Ramos (cell line): ENCODE results near the gene RNF148.

Experiments used
- in situ Hi-C: fragments of 300-500 bp; cut with MboI; formaldehyde crosslinking; loops from one replicate; pipeline ENCODE4 v1.14.3; 2022; ENCODE audit warnings: low sequenced_read_pairs; ENCODE audit not compliant: unreplicated experiment

The RNF148 gene, protein sequence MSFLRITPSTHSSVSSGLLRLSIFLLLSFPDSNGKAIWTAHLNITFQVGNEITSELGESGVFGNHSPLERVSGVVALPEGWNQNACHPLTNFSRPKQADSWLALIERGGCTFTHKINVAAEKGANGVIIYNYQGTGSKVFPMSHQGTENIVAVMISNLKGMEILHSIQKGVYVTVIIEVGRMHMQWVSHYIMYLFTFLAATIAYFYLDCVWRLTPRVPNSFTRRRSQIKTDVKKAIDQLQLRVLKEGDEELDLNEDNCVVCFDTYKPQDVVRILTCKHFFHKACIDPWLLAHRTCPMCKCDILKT

GRCh38 chr7:122702872-122703510 lies at the start of gene RNF148:
Gene RNF148 (minus strand): TSS chr7:122702922. CDS start chr7:122702750, 172 bp downstream.
- in situ Hi-C loops, result no loop called here

GRCh38 chr7:122750389-122750788 lies 47.7 kb upstream of the RNF148 start:
- in situ Hi-C loops, result no loop called here

GRCh38 chr7:122748195-122748594 lies 45.5 kb upstream of the RNF148 start:
- in situ Hi-C loops, result no loop called here

GRCh38 chr7:122746948-122747347 lies 44.2 kb upstream of the RNF148 start:
- in situ Hi-C loops, result no loop called here

DNA sequence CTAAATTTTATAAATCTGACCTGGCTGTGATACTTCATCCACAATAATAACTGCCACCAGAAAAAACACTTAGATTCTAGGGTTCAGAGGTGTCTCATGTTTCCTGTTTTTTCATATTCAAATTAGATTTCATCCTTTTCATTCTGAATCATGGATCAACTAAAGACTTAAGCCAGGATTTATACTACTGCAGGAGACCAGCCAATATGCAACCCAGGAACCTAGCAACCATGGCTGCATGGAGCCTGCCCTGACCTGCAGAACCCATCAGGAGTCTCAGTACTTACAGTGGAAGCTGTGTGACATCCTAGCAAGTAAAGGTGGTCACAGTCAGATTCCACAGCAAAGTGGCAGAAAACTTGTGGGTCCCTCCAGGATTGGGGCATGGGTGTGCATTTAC lies 40.5 kb upstream of the RNF148 start:
- in situ Hi-C loops, result no loop called here

DNA sequence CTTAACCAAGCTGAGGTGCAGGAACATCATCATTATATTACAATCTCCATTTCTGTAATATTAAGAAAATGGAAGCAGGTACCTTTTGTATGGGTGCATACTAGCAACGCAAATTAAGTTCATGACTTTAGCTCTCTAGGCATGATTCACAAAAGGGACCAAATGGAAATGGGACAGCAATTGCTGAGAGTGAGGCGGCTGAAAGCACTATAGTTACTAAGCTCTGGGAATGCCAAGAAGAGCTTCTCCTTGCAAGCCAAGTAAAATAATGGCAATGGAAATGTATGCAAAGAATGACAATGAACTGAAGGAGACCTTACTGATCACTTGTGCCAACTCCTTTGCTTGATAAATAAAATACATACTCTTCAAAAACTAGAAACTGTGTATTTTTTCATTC lies 36.2 kb upstream of the RNF148 start:
- in situ Hi-C loops, result no loop called here

DNA sequence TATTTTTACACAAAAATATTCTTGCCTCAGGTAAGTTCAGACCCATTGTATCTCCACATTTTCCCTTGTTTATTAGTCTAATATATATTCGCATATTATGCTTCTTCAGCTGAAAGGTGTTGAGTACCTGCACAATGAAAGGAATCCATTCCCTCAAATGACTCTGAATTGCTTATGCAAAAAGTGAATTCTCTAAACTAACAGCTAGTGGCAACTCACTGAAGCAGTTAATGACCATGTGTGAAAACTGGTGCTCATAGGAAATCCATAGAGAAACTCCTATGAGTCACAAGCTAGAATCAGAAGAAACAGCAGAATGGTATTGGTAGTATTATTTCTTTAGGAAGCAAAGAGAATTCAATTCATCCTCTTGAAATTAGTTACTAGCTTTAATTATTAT lies 33.5 kb upstream of the RNF148 start:
- in situ Hi-C loops, result no loop called here

- in situ Hi-C loops, result no loop called here
Observed at GRCh38 chr7:122727759-122728158, 25.0 kb upstream of the RNF148 start.

DNA sequence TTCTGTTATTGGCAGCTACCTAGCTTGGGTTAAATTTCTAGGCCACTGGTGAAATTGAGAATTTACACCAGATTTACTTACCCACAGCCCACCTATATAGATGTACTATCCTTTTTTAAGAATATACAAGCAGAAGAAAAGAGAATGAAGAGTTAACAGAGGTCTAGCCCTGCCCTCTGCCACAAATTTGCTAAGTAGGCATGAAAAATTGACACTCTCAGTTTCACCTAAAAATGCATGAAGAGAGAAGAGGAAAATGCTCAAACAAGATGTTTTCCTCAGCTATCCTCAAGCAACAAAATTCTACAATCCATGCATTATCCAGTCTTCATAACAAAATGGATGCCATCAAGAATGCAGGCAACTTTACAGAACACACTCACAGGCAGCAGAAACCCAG lies 24.6 kb upstream of the RNF148 start:
- in situ Hi-C loops, result no loop called here

- in situ Hi-C loops, result no loop called here
Observed at GRCh38 chr7:122726881-122727280, 24.2 kb upstream of the RNF148 start.

GRCh38 chr7:122724366-122724765 lies 21.6 kb upstream of the RNF148 start:
- in situ Hi-C loops, result no loop called here

- in situ Hi-C loops, result no loop called here
Observed at GRCh38 chr7:122719010-122719578, 16.4 kb upstream of the RNF148 start.

- in situ Hi-C loops, result no loop called here
Observed at GRCh38 chr7:122717356-122718089, 14.8 kb upstream of the RNF148 start.

DNA sequence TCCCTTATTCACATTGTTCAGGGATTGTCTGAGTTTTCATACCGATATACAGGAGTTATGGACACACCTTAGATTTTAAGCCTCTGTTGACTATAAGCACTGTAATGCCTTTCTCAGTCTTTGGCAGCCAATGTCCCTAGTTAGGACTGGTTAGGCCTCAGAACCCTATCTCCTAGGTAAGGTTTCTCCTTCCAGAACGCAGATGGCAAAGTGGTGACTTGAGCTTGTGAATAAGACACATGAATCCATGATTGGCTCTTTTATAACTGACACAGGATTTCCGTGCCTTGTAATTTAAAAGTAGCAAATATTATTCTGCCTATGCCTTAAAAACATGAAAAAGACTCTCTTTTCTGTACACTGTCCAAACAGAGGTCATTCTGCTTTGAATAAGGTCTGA lies 12.5 kb upstream of the RNF148 start:
- in situ Hi-C loops, result no loop called here

GRCh38 chr7:122710916-122711315 lies 8.2 kb upstream of the RNF148 start:
- in situ Hi-C loops, result no loop called here

DNA sequence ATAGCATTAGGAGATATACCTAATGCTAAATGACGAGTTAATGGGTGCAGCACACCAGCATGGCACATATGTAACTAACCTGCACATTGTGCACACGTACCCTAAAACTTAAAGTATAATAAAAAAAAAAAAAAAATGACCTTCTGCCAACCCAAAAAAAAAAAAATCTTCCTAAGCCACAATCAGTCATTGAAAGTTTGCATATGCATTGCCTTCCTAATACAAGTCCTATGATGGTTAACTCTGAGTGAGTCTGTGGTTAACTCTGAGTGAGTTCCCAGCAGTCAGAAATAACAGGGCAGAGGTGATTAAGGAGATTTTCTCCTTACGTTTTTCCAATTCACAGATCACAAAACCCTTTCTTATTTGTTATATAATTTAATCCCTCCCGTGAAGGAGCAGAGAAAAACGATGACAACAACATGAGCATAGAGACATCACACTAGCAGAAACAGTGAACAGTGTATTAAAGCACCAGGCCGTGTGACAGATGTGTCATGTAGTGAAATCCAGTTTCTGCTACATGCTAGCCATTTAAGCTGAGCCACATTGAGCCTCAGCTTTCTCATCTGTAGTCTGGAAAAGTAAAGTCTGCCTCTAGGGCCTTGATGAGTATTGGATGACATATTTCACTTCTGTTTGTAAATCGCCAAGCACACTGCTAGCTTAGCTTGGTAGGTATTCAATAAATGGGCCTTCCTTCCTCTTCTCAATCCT lies 7.4 kb upstream of the RNF148 start:
- in situ Hi-C loops, result no loop called here

DNA sequence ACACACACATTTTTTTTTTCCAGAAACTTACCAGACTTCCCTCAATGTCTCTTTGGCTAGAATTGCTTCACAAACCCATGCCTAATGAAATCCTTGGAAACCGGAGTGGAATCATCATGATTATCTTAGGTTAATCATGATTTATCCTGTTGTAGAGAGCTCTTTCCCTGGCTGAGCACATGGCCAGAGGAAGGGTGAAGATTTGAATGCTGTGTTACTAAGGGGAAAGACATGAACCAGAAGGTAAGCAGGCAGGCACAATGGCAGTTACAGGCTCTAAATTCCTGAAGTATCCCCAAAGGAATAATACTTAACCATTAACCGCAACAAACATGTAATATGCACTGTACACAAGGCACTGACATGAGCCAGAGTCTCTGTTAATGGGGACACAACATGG lies 4.1 kb upstream of the RNF148 start:
- in situ Hi-C loops, result no loop called here

DNA sequence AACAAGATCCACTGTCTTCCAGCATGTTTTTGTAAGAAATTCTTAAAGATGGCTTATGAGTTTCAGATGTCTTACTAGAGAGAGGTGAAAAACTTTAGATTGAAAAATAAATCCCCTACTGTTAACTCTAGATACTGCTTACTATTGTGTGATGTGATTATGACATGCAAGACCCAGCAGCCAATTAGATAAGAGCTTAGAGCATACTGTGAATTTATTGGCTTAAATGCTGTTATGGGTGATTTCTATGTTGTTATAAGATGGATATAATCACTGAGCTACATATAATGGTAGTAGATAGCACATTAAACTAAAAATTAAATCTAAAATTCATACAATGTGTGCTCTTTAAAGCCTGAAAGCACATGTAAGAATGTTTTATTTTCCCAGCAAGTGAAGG lies 3.7 kb downstream of the RNF148 start, which contains the start of gene RNF133:
TSS of gene RNF133 (minus strand) at position 101 of the 400 bp plus-strand sequence. CDS start 199 bp downstream, outside the sequence.
- in situ Hi-C loops, result no loop called here

DNA sequence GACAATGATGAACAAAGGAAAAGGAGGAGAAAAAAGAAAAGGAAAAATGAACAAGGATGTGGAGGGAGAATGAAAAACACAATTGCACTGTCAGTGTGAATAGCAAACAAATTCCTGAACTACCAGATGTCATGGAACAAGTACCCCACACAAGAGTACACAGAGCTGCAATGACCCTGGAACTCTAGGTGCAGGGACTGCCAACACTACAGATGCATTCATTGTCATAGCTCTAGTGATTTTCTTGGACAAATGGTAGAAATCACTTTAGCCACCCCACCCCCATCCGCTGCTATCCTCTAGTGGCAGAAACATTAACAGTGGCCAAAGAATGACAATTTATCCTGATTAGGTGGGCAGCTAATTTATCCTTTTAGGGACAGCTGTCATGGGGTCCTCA lies 6.9 kb downstream of the RNF148 start:
- in situ Hi-C loops, result no loop called here

DNA sequence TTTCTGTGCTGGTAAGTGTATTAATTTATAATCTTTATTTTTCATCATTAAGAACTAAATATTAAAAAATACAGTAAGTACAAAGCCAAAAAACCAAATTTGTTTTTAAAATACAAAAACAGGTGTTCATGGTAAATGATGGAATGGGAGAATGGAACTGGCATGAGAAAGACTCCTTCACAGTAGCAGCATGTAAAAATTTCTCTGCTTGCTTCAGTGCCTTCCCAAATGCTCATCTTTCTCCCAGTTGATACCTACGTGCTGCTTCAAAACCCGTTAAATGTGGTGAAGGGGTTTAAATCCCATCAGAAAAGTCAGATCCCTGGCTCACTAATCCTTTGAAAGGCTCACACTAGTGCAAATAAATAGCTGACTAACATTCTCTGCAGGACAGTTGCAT lies 8.0 kb downstream of the RNF148 start:
- in situ Hi-C loops, result no loop called here
